IPS-18a (cell line): ENCODE data around the gene IRX3.

Experiments used
- H3K27ac ChIP-seq: one replicate; pipeline ENCODE4 v1.5.1; 2013; ENCODE audit warnings: low read length
- H3K27me3 ChIP-seq: one replicate; pipeline ENCODE4 v1.6.1; 2013; ENCODE audit warnings: mild to moderate bottlenecking, low read length; ENCODE audit not compliant: control insufficient read depth, insufficient read depth
- H3K36me3 ChIP-seq: one replicate; pipeline ENCODE4 v1.6.1; 2013; ENCODE audit warnings: low read depth, low read length; ENCODE audit not compliant: control insufficient read depth
- H3K4me1 ChIP-seq: one replicate; pipeline ENCODE4 v1.6.1; 2013; ENCODE audit warnings: low read depth, low read length; ENCODE audit not compliant: control insufficient read depth
- H3K4me3 ChIP-seq: one replicate; pipeline ENCODE4 v1.5.1; 2013; ENCODE audit warnings: low read length
- H3K9ac ChIP-seq: one replicate; pipeline ENCODE4 v1.6.1; 2013; ENCODE audit warnings: mild to moderate bottlenecking, low read length, moderate library complexity
- H3K9me3 ChIP-seq: one replicate; pipeline ENCODE4 v1.6.1; 2013; ENCODE audit warnings: low read depth, low read length; ENCODE audit not compliant: control insufficient read depth

The IRX3 gene

GRCh38 chr16:54316095-54316889, 29.7 kb upstream of the IRX3 start:
- no peak overlapping the region for H3K4me3 ChIP-seq
- H3K27ac ChIP-seq = no peak overlapping the region
- no peaks in the 10 kb centered on the region for H3K27me3 ChIP-seq
- H3K9ac ChIP-seq = no peak overlapping the region
- peaks cover 11% of the 10 kb centered on the region for H3K4me1 ChIP-seq
- no peaks in the 10 kb centered on the region for H3K9me3 ChIP-seq
- H3K36me3 ChIP-seq = no peaks in the 10 kb centered on the region

- Histone ChIP-seq H3K4me3 (no peak overlapping the region), H3K9ac (no peak overlapping the region), H3K4me1 (no peaks in the 10 kb centered on the region), H3K27ac (no peak overlapping the region), H3K9me3 (no peaks in the 10 kb centered on the region), H3K27me3 (no peaks in the 10 kb centered on the region), H3K36me3 (no peaks in the 10 kb centered on the region)
These were observed 27.2 kb upstream of the IRX3 start for GRCh38 chr16:54313789-54314188.

GRCh38 chr16:54312502-54312991, 26.0 kb upstream of the IRX3 start:
- H3K4me3 ChIP-seq = no peak overlapping the region
- no peaks in the 10 kb centered on the region for H3K4me1 ChIP-seq
- no peaks in the 10 kb centered on the region for H3K9me3 ChIP-seq
- no peaks in the 10 kb centered on the region for H3K36me3 ChIP-seq
- H3K9ac ChIP-seq = no peak overlapping the region
- H3K27me3 ChIP-seq = no peaks in the 10 kb centered on the region
- no peak overlapping the region for H3K27ac ChIP-seq

GRCh38 chr16:54309341-54309740, 22.8 kb upstream of the IRX3 start:
- Histone ChIP-seq H3K36me3 (no peaks in the 10 kb centered on the region), H3K9me3 (no peaks in the 10 kb centered on the region), H3K27ac (no peak overlapping the region), H3K4me1 (no peaks in the 10 kb centered on the region), H3K9ac (no peak overlapping the region), H3K4me3 (no peak overlapping the region), H3K27me3 (no peaks in the 10 kb centered on the region)

- H3K27me3 ChIP-seq = no peaks in the 10 kb centered on the region
- no peaks in the 10 kb centered on the region for H3K9me3 ChIP-seq
- no peak overlapping the region for H3K9ac ChIP-seq
- H3K36me3 ChIP-seq = no peaks in the 10 kb centered on the region
- H3K4me3 ChIP-seq = no peak overlapping the region
- H3K4me1 ChIP-seq = no peaks in the 10 kb centered on the region
- H3K27ac ChIP-seq = no peak overlapping the region
These were observed 18.5 kb upstream of the IRX3 start for GRCh38 chr16:54305080-54305479.

- H3K27me3 ChIP-seq = no peaks in the 10 kb centered on the region
- no peak overlapping the region for H3K27ac ChIP-seq
- H3K4me3 ChIP-seq = no peak overlapping the region
- no peaks in the 10 kb centered on the region for H3K36me3 ChIP-seq
- no peaks in the 10 kb centered on the region for H3K4me1 ChIP-seq
- H3K9me3 ChIP-seq = no peaks in the 10 kb centered on the region
- no peak overlapping the region for H3K9ac ChIP-seq
These were observed 17.0 kb upstream of the IRX3 start for GRCh38 chr16:54303613-54304012.

- Histone ChIP-seq H3K4me3 (no peak overlapping the region), H3K36me3 (no peaks in the 10 kb centered on the region), H3K4me1 (peaks cover under 1% of the 10 kb centered on the region), H3K27me3 (peaks cover 20% of the 10 kb centered on the region), H3K9ac (no peak overlapping the region), H3K27ac (no peak overlapping the region), H3K9me3 (no peaks in the 10 kb centered on the region)
These were observed 10.6 kb upstream of the IRX3 start for GRCh38 chr16:54297154-54297553.

- Histone ChIP-seq H3K36me3 (no peaks in the 10 kb centered on the region), H3K27me3 (peaks cover 26% of the 10 kb centered on the region), H3K9ac (no peak overlapping the region), H3K4me1 (peaks cover 7% of the 10 kb centered on the region), H3K27ac (no peak overlapping the region), H3K9me3 (no peaks in the 10 kb centered on the region), H3K4me3 (no peak overlapping the region)
These were observed 10.0 kb upstream of the IRX3 start for GRCh38 chr16:54296543-54296942.

GRCh38 chr16:54291656-54292487, 5.3 kb upstream of the IRX3 start:
- H3K27me3 ChIP-seq = peaks cover 69% of the 10 kb centered on the region
- H3K9me3 ChIP-seq = no peaks in the 10 kb centered on the region
- H3K27ac ChIP-seq = no peak overlapping the region
- no peak overlapping the region for H3K9ac ChIP-seq
- no peaks in the 10 kb centered on the region for H3K36me3 ChIP-seq
- peak overlapping the region; percentile 41 for H3K4me3 ChIP-seq
- H3K4me1 ChIP-seq = peaks cover 20% of the 10 kb centered on the region

- Histone ChIP-seq H3K27me3 (peaks cover 69% of the 10 kb centered on the region), H3K4me3 (peak overlapping the region; percentile 41)
These were observed 4.5 kb upstream of the IRX3 start for GRCh38 chr16:54290833-54291655.

More at GRCh38 chr16:54290833-54291655, 4.5 kb upstream of the IRX3 start:
- Histone ChIP-seq H3K9ac (no peak overlapping the region), H3K4me1 (peaks cover 20% of the 10 kb centered on the region), H3K27ac (no peak overlapping the region), H3K36me3 (no peaks in the 10 kb centered on the region), H3K9me3 (no peaks in the 10 kb centered on the region)
